ENCODE data around the gene DAPK1.

DNA sequence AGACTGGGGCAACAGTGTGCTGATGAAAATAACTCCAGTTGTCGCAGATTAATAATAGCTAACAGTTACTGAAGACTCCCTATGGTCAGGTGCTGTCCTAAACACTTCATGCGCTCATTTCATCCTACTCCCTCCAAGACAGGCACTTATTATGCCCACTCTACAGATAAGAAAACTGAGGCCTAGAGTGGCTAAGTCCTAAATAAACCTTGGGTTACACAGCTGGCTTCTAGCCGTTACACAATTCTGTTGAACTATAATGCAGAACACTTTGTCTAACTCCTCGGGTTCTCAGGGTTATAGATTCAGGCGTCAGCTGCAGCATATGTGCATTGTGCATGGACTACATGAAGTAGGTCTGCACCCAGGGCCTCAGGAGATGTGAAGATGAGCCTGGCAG is 103.9 kb downstream of the DAPK1 start:
- TF ChIP-seq, protein P1, sequence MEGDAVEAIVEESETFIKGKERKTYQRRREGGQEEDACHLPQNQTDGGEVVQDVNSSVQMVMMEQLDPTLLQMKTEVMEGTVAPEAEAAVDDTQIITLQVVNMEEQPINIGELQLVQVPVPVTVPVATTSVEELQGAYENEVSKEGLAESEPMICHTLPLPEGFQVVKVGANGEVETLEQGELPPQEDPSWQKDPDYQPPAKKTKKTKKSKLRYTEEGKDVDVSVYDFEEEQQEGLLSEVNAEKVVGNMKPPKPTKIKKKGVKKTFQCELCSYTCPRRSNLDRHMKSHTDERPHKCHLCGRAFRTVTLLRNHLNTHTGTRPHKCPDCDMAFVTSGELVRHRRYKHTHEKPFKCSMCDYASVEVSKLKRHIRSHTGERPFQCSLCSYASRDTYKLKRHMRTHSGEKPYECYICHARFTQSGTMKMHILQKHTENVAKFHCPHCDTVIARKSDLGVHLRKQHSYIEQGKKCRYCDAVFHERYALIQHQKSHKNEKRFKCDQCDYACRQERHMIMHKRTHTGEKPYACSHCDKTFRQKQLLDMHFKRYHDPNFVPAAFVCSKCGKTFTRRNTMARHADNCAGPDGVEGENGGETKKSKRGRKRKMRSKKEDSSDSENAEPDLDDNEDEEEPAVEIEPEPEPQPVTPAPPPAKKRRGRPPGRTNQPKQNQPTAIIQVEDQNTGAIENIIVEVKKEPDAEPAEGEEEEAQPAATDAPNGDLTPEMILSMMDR (IDR thresholded peaks at IDR 0.05), result no peak
- TF ChIP-seq ZFX (IDR thresholded peaks at IDR 0.05; ENCODE audit: borderline replicate concordance), result no peak

All from 22Rv1 (cell line).